ENCODE data around the gene CWF19L1. TPM values are rescaled to one million over a fixed set of nuclear protein-coding genes. Genes with fewer than 3 reads are reported as not detected.
"Not testable (repeated sequence)": the region's sequence is repeated elsewhere in the genome, so short reads cannot be mapped to it uniquely, and the experiment has no call there.

Gene CWF19L1
- total RNA-seq, 1 donor = 26.1 TPM

GRCh38 chr10:100297242-100297641 is 29.8 kb upstream of the CWF19L1 start:
- no peak overlapping the region for H2AFZ ChIP-seq (ENCODE audit: low read length)
- no peak for TF ChIP-seq CTCF (IDR thresholded peaks at IDR 0.05; ENCODE audit: extremely low read depth, low read depth, low read length)
- peaks cover 35% of the 10 kb centered on the region for H3K27me3 ChIP-seq (ENCODE audit: insufficient read depth, low read length)
- no peaks in the 10 kb centered on the region for H3K9me3 ChIP-seq (ENCODE audit: low read depth, low read length)
- no peak overlapping the region for H3K4me3 ChIP-seq (ENCODE audit: insufficient read depth, low read length)
- DNase-seq (ENCODE audit: insufficient read length, low spot score, missing footprints) = no peak
- H3K36me3 ChIP-seq (ENCODE audit: insufficient read depth, low read length) = no peaks in the 10 kb centered on the region
- H3K4me1 ChIP-seq (ENCODE audit: insufficient read depth, low read length) = no peaks in the 10 kb centered on the region
- no peaks in the 10 kb centered on the region for H3K79me2 ChIP-seq (ENCODE audit: insufficient read depth, low read length)
- no peak overlapping the region for H3K4me2 ChIP-seq (ENCODE audit: insufficient read depth, low read length)
- H3K27ac ChIP-seq (ENCODE audit: low read depth, low read length) = no peak overlapping the region
- H4K20me1 ChIP-seq (ENCODE audit: insufficient read depth, low read length) = no peaks in the 10 kb centered on the region

GRCh38 chr10:100293066-100293465 is 25.6 kb upstream of the CWF19L1 start:
- no peaks in the 10 kb centered on the region for H3K4me1 ChIP-seq (ENCODE audit: insufficient read depth, low read length)
- no peak overlapping the region for H3K4me2 ChIP-seq (ENCODE audit: insufficient read depth, low read length)
- no peak for TF ChIP-seq CTCF (IDR thresholded peaks at IDR 0.05; ENCODE audit: extremely low read depth, low read depth, low read length)
- H3K27ac ChIP-seq (ENCODE audit: low read depth, low read length) = no peak overlapping the region
- H4K20me1 ChIP-seq (ENCODE audit: insufficient read depth, low read length) = no peaks in the 10 kb centered on the region
- H3K27me3 ChIP-seq (ENCODE audit: insufficient read depth, low read length) = peaks cover 43% of the 10 kb centered on the region
- DNase-seq (ENCODE audit: insufficient read length, low spot score, missing footprints) = no peak
- H3K9me3 ChIP-seq (ENCODE audit: low read depth, low read length) = no peaks in the 10 kb centered on the region
- no peaks in the 10 kb centered on the region for H3K36me3 ChIP-seq (ENCODE audit: insufficient read depth, low read length)
- H2AFZ ChIP-seq (ENCODE audit: low read length) = no peak overlapping the region
- H3K79me2 ChIP-seq (ENCODE audit: insufficient read depth, low read length) = no peaks in the 10 kb centered on the region
- no peak overlapping the region for H3K4me3 ChIP-seq (ENCODE audit: insufficient read depth, low read length)

- H3K9me3 ChIP-seq (ENCODE audit: low read depth, low read length); DNase-seq (ENCODE audit: insufficient read length, low spot score, missing footprints); H3K27ac ChIP-seq (ENCODE audit: low read depth, low read length); H4K20me1 ChIP-seq (ENCODE audit: insufficient read depth, low read length); H3K4me1 ChIP-seq (ENCODE audit: insufficient read depth, low read length); H2AFZ ChIP-seq (ENCODE audit: low read length); H3K79me2 ChIP-seq (ENCODE audit: insufficient read depth, low read length); H3K4me2 ChIP-seq (ENCODE audit: insufficient read depth, low read length); H3K4me3 ChIP-seq (ENCODE audit: insufficient read depth, low read length); H3K36me3 ChIP-seq (ENCODE audit: insufficient read depth, low read length): not testable (repeated sequence)
- H3K27me3 ChIP-seq (ENCODE audit: insufficient read depth, low read length) = peaks cover 37% of the 10 kb centered on the region
Measured at GRCh38 chr10:100292300-100292699, 24.9 kb upstream of the CWF19L1 start.

- H3K4me3 ChIP-seq (ENCODE audit: insufficient read depth, low read length) = no peak overlapping the region
- H3K36me3 ChIP-seq (ENCODE audit: insufficient read depth, low read length) = no peaks in the 10 kb centered on the region
- peaks cover 28% of the 10 kb centered on the region for H3K27me3 ChIP-seq (ENCODE audit: insufficient read depth, low read length)
- no peaks in the 10 kb centered on the region for H4K20me1 ChIP-seq (ENCODE audit: insufficient read depth, low read length)
- no peak overlapping the region for H3K27ac ChIP-seq (ENCODE audit: low read depth, low read length)
- no peaks in the 10 kb centered on the region for H3K9me3 ChIP-seq (ENCODE audit: low read depth, low read length)
- no peak for TF ChIP-seq CTCF (IDR thresholded peaks at IDR 0.05; ENCODE audit: extremely low read depth, low read depth, low read length)
- peaks cover 7% of the 10 kb centered on the region for H3K4me1 ChIP-seq (ENCODE audit: insufficient read depth, low read length)
- H3K79me2 ChIP-seq (ENCODE audit: insufficient read depth, low read length) = no peaks in the 10 kb centered on the region
- H2AFZ ChIP-seq (ENCODE audit: low read length) = no peak overlapping the region
- no peak for DNase-seq (ENCODE audit: insufficient read length, low spot score, missing footprints)
- no peak overlapping the region for H3K4me2 ChIP-seq (ENCODE audit: insufficient read depth, low read length)
Measured at GRCh38 chr10:100291356-100291755, 23.9 kb upstream of the CWF19L1 start.

Data from osteoblast (primary cell).